Measurements from ENCODE around the gene RAB3GAP2.
"Not testable (repeated sequence)": the region's sequence is repeated elsewhere in the genome, so short reads cannot be mapped to it uniquely, and the experiment has no call there.

RAB3GAP2 gene

GRCh38 chr1:220291580-220291979 is 19.3 kb upstream of the RAB3GAP2 start:
- no peak for DNase-seq (ENCODE audit: low read depth in 1 of 2, low spot score in 1 of 2)

- DNase-seq (ENCODE audit: low read depth in 1 of 2, low spot score in 1 of 2): no peak
Measured at GRCh38 chr1:220290140-220290761, 18.0 kb upstream of the RAB3GAP2 start.

GRCh38 chr1:220287129-220287528 is 14.9 kb upstream of the RAB3GAP2 start:
- no peak for DNase-seq (ENCODE audit: low read depth in 1 of 2, low spot score in 1 of 2)

GRCh38 chr1:220283625-220284024 is 11.4 kb upstream of the RAB3GAP2 start:
- DNase-seq (ENCODE audit: low read depth in 1 of 2, low spot score in 1 of 2): no peak

- no peak for DNase-seq (ENCODE audit: low read depth in 1 of 2, low spot score in 1 of 2)
Measured at GRCh38 chr1:220281159-220281574, 8.9 kb upstream of the RAB3GAP2 start.

- DNase-seq (ENCODE audit: low read depth in 1 of 2, low spot score in 1 of 2): no peak
Measured at GRCh38 chr1:220280249-220280648, 8.0 kb upstream of the RAB3GAP2 start.

GRCh38 chr1:220278991-220279390 is 6.7 kb upstream of the RAB3GAP2 start:
- no peak for DNase-seq (ENCODE audit: low read depth in 1 of 2, low spot score in 1 of 2)

GRCh38 chr1:220275430-220275829 is 3.2 kb upstream of the RAB3GAP2 start:
- no peak for DNase-seq (ENCODE audit: low read depth in 1 of 2, low spot score in 1 of 2)

GRCh38 chr1:220274251-220274855 is 2.1 kb upstream of the RAB3GAP2 start:
- DNase-seq (ENCODE audit: low read depth in 1 of 2, low spot score in 1 of 2): no peak

- no peak for DNase-seq (ENCODE audit: low read depth in 1 of 2, low spot score in 1 of 2)
Measured at GRCh38 chr1:220272841-220273090, 513 bp upstream of the RAB3GAP2 start.

GRCh38 chr1:220271706-220272046 is 577 bp downstream of the RAB3GAP2 start:
- DNase-seq (ENCODE audit: low read depth in 1 of 2, low spot score in 1 of 2): peak in 1 of 2 donors; percentile 1

GRCh38 chr1:220269036-220269435 is 3.2 kb downstream of the RAB3GAP2 start:
- DNase-seq (ENCODE audit: low read depth in 1 of 2, low spot score in 1 of 2): no peak

- DNase-seq (ENCODE audit: low read depth in 1 of 2, low spot score in 1 of 2): no peak
Measured at GRCh38 chr1:220267630-220268029, 4.6 kb downstream of the RAB3GAP2 start.

- DNase-seq (ENCODE audit: low read depth in 1 of 2, low spot score in 1 of 2): not testable (repeated sequence)
Measured at GRCh38 chr1:220260228-220260627, 12.0 kb downstream of the RAB3GAP2 start.

GRCh38 chr1:220259756-220260155 is 12.5 kb downstream of the RAB3GAP2 start:
- not testable (repeated sequence) for DNase-seq (ENCODE audit: low read depth in 1 of 2, low spot score in 1 of 2)

- not testable (repeated sequence) for DNase-seq (ENCODE audit: low read depth in 1 of 2, low spot score in 1 of 2)
Measured at GRCh38 chr1:220256194-220256593, 16.1 kb downstream of the RAB3GAP2 start.

GRCh38 chr1:220255204-220255603 is 17.0 kb downstream of the RAB3GAP2 start:
- DNase-seq (ENCODE audit: low read depth in 1 of 2, low spot score in 1 of 2): no peak

GRCh38 chr1:220253290-220253689 is 19.0 kb downstream of the RAB3GAP2 start:
- DNase-seq (ENCODE audit: low read depth in 1 of 2, low spot score in 1 of 2): not testable (repeated sequence)

- no peak for DNase-seq (ENCODE audit: low read depth in 1 of 2, low spot score in 1 of 2)
Measured at GRCh38 chr1:220251272-220251671, 21.0 kb downstream of the RAB3GAP2 start.

- no peak for DNase-seq (ENCODE audit: low read depth in 1 of 2, low spot score in 1 of 2)
Measured at GRCh38 chr1:220250681-220251080, 21.6 kb downstream of the RAB3GAP2 start.

- DNase-seq (ENCODE audit: low read depth in 1 of 2, low spot score in 1 of 2): no peak
Measured at GRCh38 chr1:220249522-220249921, 22.7 kb downstream of the RAB3GAP2 start.

- not testable (repeated sequence) for DNase-seq (ENCODE audit: low read depth in 1 of 2, low spot score in 1 of 2)
Measured at GRCh38 chr1:220248715-220249265, 23.5 kb downstream of the RAB3GAP2 start.

- not testable (repeated sequence) for DNase-seq (ENCODE audit: low read depth in 1 of 2, low spot score in 1 of 2)
Measured at GRCh38 chr1:220245900-220246299, 26.4 kb downstream of the RAB3GAP2 start.

All from activated CD4-positive, alpha-beta T cell treated with anti-CD3 and anti-CD28 coated beads, Interleukin-2, amount 50 U/mL, for 24 hours (primary cell).